PC-9 (cell line): Measurements from ENCODE around the gene TEX29. TPM values are rescaled to one million over a fixed set of nuclear protein-coding genes. Genes with fewer than 3 reads are reported as not detected.
A peak's percentile ranks its signal among the peaks of the same experiment; 100 is the strongest.

ENCODE experiments used
- Bru-seq: library from RNA; stranded (reverse); fragments of 400-500 nt; gene quantifications from one replicate; lab custom pipeline; 2021; lab: Mats Ljungman, UMichigan
- BruChase-seq, 2 experiments: library from RNA; stranded (reverse); fragments of 400-500 nt; gene quantifications; one replicate each; lab custom pipeline; 2021; lab: Mats Ljungman, UMichigan
- BruUV-seq: library from RNA; stranded (reverse); fragments of 400-500 nt; replicated peaks from 2 replicates; lab custom pipeline; 2021; lab: Mats Ljungman, UMichigan
- CTCF ChIA-PET: fragments of 300-600 bp; sonication (Branson Sonifier 250); formaldehyde crosslinking; loops from one replicate; lab custom pipeline; 2022; ENCODE audit warnings: antibody characterized with exemption; lab: Charles Lee
- POLR2A ChIA-PET: fragments of 300-600 bp; sonication (Branson Sonifier 250); formaldehyde crosslinking; loops from one replicate; lab custom pipeline; 2022; ENCODE audit warnings: antibody characterized with exemption; ENCODE audit not compliant: unreplicated experiment; lab: Charles Lee
- DNase-seq, 2 experiments: peaks; one replicate each; pipeline versions ENCODE4 v3.0.0 to v3.0.0-alpha.2; 2015 to 2022; ENCODE audit warnings: mixed read lengths in 1 of 2
- H2AFZ ChIP-seq: fragments of 200-600 bp; sonication (generic); 2 replicates; pipeline ENCODE4 v1.8.1; 2017; ENCODE audit warnings: antibody characterized with exemption
- H3F3A ChIP-seq: fragments of 200-600 bp; sonication (generic); 2 replicates; pipeline ENCODE4 v1.8.1; 2017; ENCODE audit warnings: antibody characterized with exemption, mild to moderate bottlenecking, low read depth; ENCODE audit not compliant: insufficient read depth
- H3K27ac ChIP-seq: fragments of 200-600 bp; sonication (generic); 2 replicates; pipeline ENCODE4 v1.6.1; 2016; ENCODE audit warnings: mixed run types
- H3K27me3 ChIP-seq: fragments of 200-600 bp; sonication (generic); 2 replicates; pipeline ENCODE4 v1.6.1; 2016; ENCODE audit warnings: low read depth, mixed run types; ENCODE audit not compliant: insufficient read depth
- H3K36me3 ChIP-seq: fragments of 200-600 bp; sonication (generic); 2 replicates; pipeline ENCODE4 v1.6.1; 2016; ENCODE audit warnings: low read depth, mixed run types
- H3K4me1 ChIP-seq: fragments of 200-600 bp; sonication (generic); replicated peaks from 2 replicates; pipeline ENCODE4 v1.6.1; 2016; ENCODE audit warnings: mixed run types; ENCODE audit not compliant: insufficient read depth
- H3K4me2 ChIP-seq: fragments of 200-600 bp; sonication (generic); 2 replicates; pipeline ENCODE4 v1.6.1; 2017; ENCODE audit warnings: mixed run types
- H3K4me3 ChIP-seq: fragments of 200-600 bp; sonication (generic); 2 replicates; pipeline ENCODE4 v1.6.1; 2016; ENCODE audit warnings: mixed run types
- H3K79me2 ChIP-seq: fragments of 200-600 bp; sonication (generic); 2 replicates; pipeline ENCODE4 v1.6.1; 2017; ENCODE audit warnings: low read depth, mixed run types
- H3K9me2 ChIP-seq: fragments of 200-600 bp; sonication (generic); 2 replicates; pipeline ENCODE4 v1.8.1; 2017; ENCODE audit warnings: mild to moderate bottlenecking; ENCODE audit not compliant: insufficient read depth
- H3K9me3 ChIP-seq: fragments of 200-600 bp; sonication (generic); 2 replicates; pipeline ENCODE4 v1.8.1; 2016; ENCODE audit warnings: low read depth; ENCODE audit not compliant: insufficient read depth
- H4K20me1 ChIP-seq: fragments of 200-600 bp; sonication (generic); 2 replicates; pipeline ENCODE4 v1.8.1; 2017; ENCODE audit not compliant: insufficient read depth
- EZH2 ChIP-seq: fragments of 200-600 bp; sonication (generic); IDR thresholded peaks from 2 replicates; pipeline ENCODE4 v1.8.0; 2017; ENCODE audit warnings: antibody characterized with exemption, low read depth
- intact Hi-C: fragments of 100-400 bp; cut with micrococcal nuclease; formaldehyde crosslinking; loops from one replicate; pipeline ENCODE4 v1.10.0; 2022; ENCODE audit not compliant: unreplicated experiment
- long read RNA-seq: library from polyadenylated mRNA; stranded (forward); transcript quantifications from one replicate; pipeline ENCODE4 v2.0.0, GENCODE V29; 2022
- total RNA-seq: library from RNA; stranded (reverse); gene quantifications from 2 replicates; pipeline ENCODE4 v1.2.3, GENCODE V29; 2021
- TF ChIP-seq, protein P1 (sequence below): fragments of 200-600 bp; sonication (generic); conservative IDR thresholded peaks from 2 replicates; pipeline ENCODE4 v1.6.1; 2017; ENCODE audit warnings: mixed run types, antibody characterized with exemption, mild to moderate bottlenecking, moderate library complexity

TEX29 gene
- total RNA-seq = not detected in 2 replicates
- percentile 26 among the genes with signal in this experiment for Bru-seq, nascent RNA
- percentile 34 among the genes with signal in this experiment for BruChase-seq, experiment 1, labeled RNA remaining after a 2-hour chase
- percentile 24 among the genes with signal in this experiment for BruChase-seq, experiment 2, labeled RNA remaining after a 6-hour chase
- long read RNA-seq = 0 reads

DNA sequence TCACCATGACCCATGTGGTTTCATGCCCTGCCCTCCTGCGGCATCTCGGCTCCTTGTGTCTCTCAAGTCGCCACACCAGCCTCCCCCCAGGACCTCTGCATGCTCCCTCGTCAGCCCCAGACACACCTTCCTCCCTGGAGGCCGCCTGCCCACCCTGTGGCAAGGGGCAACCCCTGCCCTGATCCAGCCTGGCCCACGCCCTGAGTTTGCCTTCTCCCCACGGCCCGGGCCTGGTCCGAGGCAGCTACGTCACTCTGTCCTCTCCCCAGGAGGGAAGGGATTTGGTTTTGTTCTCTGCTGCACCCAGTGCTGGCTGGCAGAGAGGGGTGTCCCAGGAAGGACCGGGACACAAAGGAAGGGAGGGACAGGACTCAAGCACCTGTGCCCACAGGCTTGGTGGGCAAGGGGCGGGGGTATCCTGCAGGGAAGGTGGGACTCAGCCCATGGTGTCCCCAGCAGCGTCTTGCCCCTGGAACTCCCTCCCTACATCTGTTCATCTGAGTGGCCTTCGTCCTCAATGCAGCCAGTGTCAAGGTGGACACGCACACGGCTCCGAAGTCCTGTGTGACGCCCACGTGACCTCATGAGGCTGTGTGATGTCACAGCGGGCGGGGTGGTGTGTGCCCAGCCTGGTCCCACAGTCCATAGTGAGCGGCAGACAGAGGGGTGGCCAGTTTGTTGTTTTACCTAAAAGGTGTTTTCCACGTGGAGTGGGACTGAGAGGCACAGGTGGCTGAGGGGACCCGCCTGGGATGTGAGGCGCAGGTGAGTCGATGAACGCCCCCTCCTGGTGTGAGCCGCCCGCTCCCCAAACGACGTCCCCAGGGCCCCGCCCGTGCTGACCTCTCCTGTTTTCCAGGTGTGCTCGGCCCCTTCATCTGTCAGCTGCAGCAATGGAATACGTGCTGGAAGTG, at the start of gene TEX29:
Gene TEX29 (plus strand): TSS at position 645 of the 914 bp plus-strand sequence. CDS start 249 bp downstream, at position 894.
- no peak within 1 kb of the TSS for H3K4me3 ChIP-seq
- DNase-seq = no peak
- ChIA-PET POLR2A (no interaction called here), CTCF (no interaction called here)
- no peaks in the 10 kb centered on the region for H3K79me2 ChIP-seq
- H3K27me3 ChIP-seq = peaks cover 24% of the 10 kb centered on the region
- no peak within 1 kb of the TSS for H2AFZ ChIP-seq
- no peaks in the 10 kb centered on the region for H3K36me3 ChIP-seq
- H3K27ac ChIP-seq = no peak within 1 kb of the TSS
- H3F3A ChIP-seq = no peaks in the 10 kb centered on the region
- H3K9me3 ChIP-seq = no peaks in the 10 kb centered on the region
- no peaks in the 10 kb centered on the region for H3K4me1 ChIP-seq
- H4K20me1 ChIP-seq = no peaks in the 10 kb centered on the region
- TF ChIP-seq EZH2 = no peak
- TF ChIP-seq, protein P1, sequence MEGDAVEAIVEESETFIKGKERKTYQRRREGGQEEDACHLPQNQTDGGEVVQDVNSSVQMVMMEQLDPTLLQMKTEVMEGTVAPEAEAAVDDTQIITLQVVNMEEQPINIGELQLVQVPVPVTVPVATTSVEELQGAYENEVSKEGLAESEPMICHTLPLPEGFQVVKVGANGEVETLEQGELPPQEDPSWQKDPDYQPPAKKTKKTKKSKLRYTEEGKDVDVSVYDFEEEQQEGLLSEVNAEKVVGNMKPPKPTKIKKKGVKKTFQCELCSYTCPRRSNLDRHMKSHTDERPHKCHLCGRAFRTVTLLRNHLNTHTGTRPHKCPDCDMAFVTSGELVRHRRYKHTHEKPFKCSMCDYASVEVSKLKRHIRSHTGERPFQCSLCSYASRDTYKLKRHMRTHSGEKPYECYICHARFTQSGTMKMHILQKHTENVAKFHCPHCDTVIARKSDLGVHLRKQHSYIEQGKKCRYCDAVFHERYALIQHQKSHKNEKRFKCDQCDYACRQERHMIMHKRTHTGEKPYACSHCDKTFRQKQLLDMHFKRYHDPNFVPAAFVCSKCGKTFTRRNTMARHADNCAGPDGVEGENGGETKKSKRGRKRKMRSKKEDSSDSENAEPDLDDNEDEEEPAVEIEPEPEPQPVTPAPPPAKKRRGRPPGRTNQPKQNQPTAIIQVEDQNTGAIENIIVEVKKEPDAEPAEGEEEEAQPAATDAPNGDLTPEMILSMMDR = no peak
- intact Hi-C loops = no loop called here
- BruUV-seq = no TSS peak
- H3K4me2 ChIP-seq = no peak within 1 kb of the TSS
- H3K9me2 ChIP-seq = no peaks in the 10 kb centered on the region

DNA sequence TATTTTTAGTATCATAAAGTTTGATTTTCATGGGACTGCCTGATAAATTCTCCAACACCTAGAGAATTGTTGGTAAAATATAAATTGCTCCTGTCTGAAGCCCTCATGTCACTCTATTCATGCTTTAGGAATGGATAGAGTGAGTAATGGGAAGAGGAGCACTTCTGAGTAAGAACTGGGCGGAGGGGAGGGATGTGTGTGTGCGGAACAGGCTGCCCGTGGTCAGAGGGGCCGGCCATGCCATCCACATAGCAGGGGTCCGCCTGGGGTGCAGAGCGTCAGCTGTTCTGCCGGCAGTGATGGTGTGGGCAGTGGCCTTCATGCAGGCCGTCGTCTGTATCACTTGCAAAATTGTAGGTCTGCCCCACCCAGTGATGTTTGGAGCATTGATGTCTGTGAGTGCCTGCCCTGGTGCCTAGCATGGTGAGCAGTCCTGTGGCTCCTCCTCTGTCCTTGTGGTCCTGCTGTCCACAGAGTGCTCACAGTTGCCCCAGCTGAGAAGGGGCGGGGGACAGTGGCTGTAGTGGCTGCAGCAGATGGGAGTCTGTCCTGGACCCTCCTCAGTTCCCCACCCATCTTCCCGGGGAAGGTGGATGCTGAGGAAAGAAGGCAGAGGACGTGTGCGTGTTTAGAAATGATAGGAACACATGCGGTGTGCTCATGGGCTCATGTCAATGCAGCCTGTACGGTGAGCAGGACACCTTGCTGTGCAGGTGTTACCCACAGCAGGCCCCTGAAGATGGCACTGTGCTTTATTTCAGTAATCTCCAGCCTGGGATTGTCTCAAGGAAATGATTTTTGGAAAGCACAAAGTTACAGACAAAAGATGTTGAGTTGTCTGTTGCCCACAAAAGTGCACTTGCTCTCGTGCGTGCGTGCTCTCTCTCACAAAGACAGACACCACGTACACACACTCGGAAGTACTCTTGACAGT, 49.4 kb upstream of the TEX29 start:
- CTCF ChIA-PET = no interaction called here
- intact Hi-C loops = no loop called here
- H3K4me2 ChIP-seq = no peak overlapping the region
- no peak for DNase-seq
- no peaks in the 10 kb centered on the region for H3K79me2 ChIP-seq
- H3F3A ChIP-seq = no peaks in the 10 kb centered on the region
- BruUV-seq = no TSS peak
- no peaks in the 10 kb centered on the region for H3K9me3 ChIP-seq
- POLR2A ChIA-PET = no interaction called here
- H3K36me3 ChIP-seq = peaks cover 5% of the 10 kb centered on the region; the same call in 1 of the 2 replicates
- H4K20me1 ChIP-seq = no peaks in the 10 kb centered on the region
- TF ChIP-seq, protein P1 = no peak
- TF ChIP-seq EZH2 = no peak
- no peak overlapping the region for H2AFZ ChIP-seq
- H3K4me3 ChIP-seq = no peak overlapping the region
- no peak overlapping the region for H3K27ac ChIP-seq
- no peaks in the 10 kb centered on the region for H3K4me1 ChIP-seq
- H3K27me3 ChIP-seq = no peaks in the 10 kb centered on the region
- no peaks in the 10 kb centered on the region for H3K9me2 ChIP-seq

DNA sequence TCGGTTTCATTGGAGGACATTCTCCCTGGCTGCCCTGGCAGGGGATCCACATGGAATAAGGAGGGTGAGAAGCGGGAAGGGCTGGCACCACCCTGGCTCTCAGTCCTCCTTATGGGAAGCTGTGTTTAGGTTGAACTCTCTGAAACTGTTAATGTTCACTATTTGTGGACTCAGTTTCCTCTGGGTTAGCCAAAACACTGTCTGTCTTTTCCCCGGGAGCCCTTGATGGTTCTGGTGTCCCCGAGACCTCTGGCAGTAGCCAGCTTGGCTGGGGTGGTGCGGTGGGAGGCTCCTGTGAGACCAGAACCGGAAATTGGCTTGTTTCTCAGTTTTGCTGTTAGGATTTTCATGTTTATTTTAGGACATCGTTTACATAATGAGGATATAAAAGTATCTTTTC, 48.3 kb upstream of the TEX29 start:
- H4K20me1 ChIP-seq = no peaks in the 10 kb centered on the region
- H3K9me3 ChIP-seq = no peaks in the 10 kb centered on the region
- no peak overlapping the region for H2AFZ ChIP-seq
- H3K27ac ChIP-seq = no peak overlapping the region
- DNase-seq = no peak
- ChIA-PET CTCF (no interaction called here), POLR2A (no interaction called here)
- TF ChIP-seq, protein P1 = no peak
- H3F3A ChIP-seq = no peaks in the 10 kb centered on the region
- H3K4me3 ChIP-seq = no peak overlapping the region
- peaks cover 9% of the 10 kb centered on the region; the same call in 1 of the 2 replicates for H3K36me3 ChIP-seq
- no peaks in the 10 kb centered on the region for H3K9me2 ChIP-seq
- intact Hi-C loops = no loop called here
- BruUV-seq = no TSS peak
- no peak overlapping the region for H3K4me2 ChIP-seq
- no peaks in the 10 kb centered on the region for H3K79me2 ChIP-seq
- H3K27me3 ChIP-seq = no peaks in the 10 kb centered on the region
- no peaks in the 10 kb centered on the region for H3K4me1 ChIP-seq
